ENCODE data around the gene TMTC2.

- TF ChIP-seq CTCF (IDR thresholded peaks at IDR 0.05), result no peak
- TF ChIP-seq POLR2A (IDR thresholded peaks at IDR 0.05), result no peak
Observed at GRCh38 chr12:82800185-82800584, 113.5 kb downstream of the TMTC2 start.

Data from testis (tissue), 2 donors.